Psoas muscle (tissue), 8 donors: Measurements from ENCODE around the gene TCEA2. TPM values are rescaled to one million over a fixed set of nuclear protein-coding genes. Genes with fewer than 3 reads are reported as not detected.

ENCODE experiments used
- ATAC-seq, 4 donors: fragments of 200-7000 bp; cut with Tn5 transposase; one replicate each; pipeline ENCODE4 v1.9.1; 2020; ENCODE audit warnings: moderate library complexity in 3 of 4, mild to moderate bottlenecking in 2 of 4
- DNase-seq, 2 donors: peaks; one replicate each; pipeline ENCODE4 v3.0.0-alpha.2; 2020
- H3K27ac ChIP-seq: fragments of 200-600 bp; one replicate; pipeline ENCODE4 v1.8.0; 2022
- H3K27me3 ChIP-seq, 3 donors: fragments of 200-600 bp in 1 of 3; one replicate each; pipeline versions ENCODE4 v1.6.1 to v1.8.0; 2013 to 2022; ENCODE audit warnings: low read length in 2 of 3, mild to moderate bottlenecking in 2 of 3, moderate library complexity in 1 of 3; ENCODE audit not compliant: insufficient read depth in 3 of 3
- H3K36me3 ChIP-seq, 2 donors: fragments of 200-600 bp in 1 of 2; one replicate each; pipeline versions ENCODE4 v1.6.1 to v1.8.0; 2013 to 2022; ENCODE audit warnings: low read depth in 1 of 2, mild to moderate bottlenecking in 1 of 2, moderate library complexity in 1 of 2; ENCODE audit not compliant: insufficient read depth in 1 of 2
- H3K4me1 ChIP-seq: fragments of 200-600 bp; one replicate; pipeline ENCODE4 v1.8.0; 2022
- H3K4me3 ChIP-seq: fragments of 200-600 bp; one replicate; pipeline ENCODE4 v1.8.0; 2022; ENCODE audit warnings: mild to moderate bottlenecking
- H3K9me3 ChIP-seq: fragments of 200-600 bp; one replicate; pipeline ENCODE4 v1.8.0; 2022
- CTCF ChIP-seq: fragments of 200-600 bp; IDR thresholded peaks from one replicate; pipeline ENCODE4 v1.8.0; 2022; ENCODE audit warnings: antibody characterized with exemption
- WGBS, 3 donors: extraction: QIAGEN DNeasy Blood & Tissue Kit; methylation state at CpG; one replicate each; pipeline versions ENCODE4 v1.1.6 to v1.1.7; 2013; 5-methylcytosine and 5-hydroxymethylcytosine counted together
- intact Hi-C, 2 donors: fragments of 100-400 bp; cut with DNase I; formaldehyde crosslinking; loops; one replicate each; pipeline versions ENCODE4 v1.11.0 to v1.14.2; 2022
- polyA plus RNA-seq, 3 donors: library from polyadenylated mRNA; stranded (reverse); fragments of 200-250 nt; gene quantifications; one replicate each; pipeline ENCODE4 v1.2.3, GENCODE V29; 2013
- total RNA-seq, 4 donors: library from RNA; stranded (reverse); fragmentation: NEBNext Ultra II Directional in 2 of 4; extraction: Animal tissue kit (Norgen Biotek cat#: 25700) in 2 of 4; gene quantifications; one replicate each; pipeline versions ENCODE4 v1.2.1 to v1.2.4, GENCODE V29; 2021 to 2023
- donor health status: healthy with polysubstance abuse.
- donor health status: DM: no; HTN: no; CAD: no; lungs with moderate emphysema.
- donor health status: Bipolar disorder and iron deficiency.
- donor health status: healthy.
- donor health status: DM: yes; HTN: yes; CAD: no.
- donor health status: DM: no; HTN: no; CAD: no.
- donor health status: DM: no; HTN: no; CAD: no.
- donor health status: DM: yes; HTN: yes; CAD: no.

The TCEA2 gene
- total and polyA plus RNA-seq, 7 donors, result 15.1 to 43.4 (median 30.2) TPM

GRCh38 chr20:64067733-64068307 is 4.8 kb downstream of the TCEA2 start:
- H3K36me3 ChIP-seq, result no peaks in the 10 kb centered on the region
- H3K27me3 ChIP-seq, result no peaks in the 10 kb centered on the region
- ATAC-seq (no peak), DNase-seq (no peak)
- intact Hi-C loops, result no loop called here
- no peak overlapping the region for H3K4me3 ChIP-seq
- no peaks in the 10 kb centered on the region for H3K9me3 ChIP-seq
- WGBS, 3 donors, result 61 to 62% (median 62%) methylated on average over 11 to 12 of the region's 12 CpGs
- peaks cover 9% of the 10 kb centered on the region for H3K4me1 ChIP-seq
- no peak overlapping the region for H3K27ac ChIP-seq
- no peak for TF ChIP-seq CTCF

GRCh38 chr20:64068386-64069208 is 5.6 kb downstream of the TCEA2 start:
- no peak for TF ChIP-seq CTCF
- no peak for DNase-seq
- no peak overlapping the region for H3K4me3 ChIP-seq
- peaks cover 9% of the 10 kb centered on the region for H3K4me1 ChIP-seq
- no peaks in the 10 kb centered on the region for H3K27me3 ChIP-seq
- intact Hi-C loops, result no loop called here
- no peaks in the 10 kb centered on the region for H3K9me3 ChIP-seq
- 58 to 65% (median 62%) methylated on average over 10 to 12 of the region's 12 CpGs for WGBS, 3 donors
- H3K36me3 ChIP-seq, result peaks cover 0 to 6% of the 10 kb centered on the region in 2 donors
- ATAC-seq, result no peak
- H3K27ac ChIP-seq, result no peak overlapping the region

GRCh38 chr20:64069209-64069613 is 6.2 kb downstream of the TCEA2 start:
- peaks cover 0 to 10% of the 10 kb centered on the region in 2 donors for H3K36me3 ChIP-seq
- no peaks in the 10 kb centered on the region for H3K27me3 ChIP-seq
- no peak overlapping the region for H3K27ac ChIP-seq
- DNase-seq (no peak), ATAC-seq (no peak)
- no peak overlapping the region for H3K4me3 ChIP-seq
- H3K9me3 ChIP-seq, result no peaks in the 10 kb centered on the region
- intact Hi-C loops, result no loop called here
- WGBS, 3 donors, result 63 to 78% (median 75%) methylated on average over 20 of the region's 20 CpGs
- TF ChIP-seq CTCF, result no peak
- H3K4me1 ChIP-seq, result peaks cover 4% of the 10 kb centered on the region

GRCh38 chr20:64069614-64070243 is 6.7 kb downstream of the TCEA2 start:
- ATAC-seq, result peak in 3 of 4 donors; percentile 38 to 50 (median 39)
- intact Hi-C loops, result no loop called here

More at GRCh38 chr20:64069614-64070243, 6.7 kb downstream of the TCEA2 start:
- WGBS, 3 donors, result 51 to 63% (median 59%) methylated on average over 14 of the region's 14 CpGs
- H3K27me3 ChIP-seq, result no peaks in the 10 kb centered on the region
- no peak overlapping the region for H3K27ac ChIP-seq
- TF ChIP-seq CTCF, result peak; percentile 42
- no peak for DNase-seq
- H3K4me3 ChIP-seq, result no peak overlapping the region
- H3K4me1 ChIP-seq, result no peaks in the 10 kb centered on the region
- H3K36me3 ChIP-seq, result peaks cover 0 to 10% of the 10 kb centered on the region in 2 donors
- H3K9me3 ChIP-seq, result no peaks in the 10 kb centered on the region
